GM21367 (cell line): Measurements from ENCODE around the gene MCMBP.
"Not testable (repeated sequence)": the region's sequence is repeated elsewhere in the genome, so short reads cannot be mapped to it uniquely, and the experiment has no call there.

Experiments
- ATAC-seq: cut with Tn5 transposase; IDR thresholded peaks from one replicate; pipeline ENCODE4 v1.9.1; 2021; ENCODE audit not compliant: unreplicated experiment

The MCMBP gene

GRCh38 chr10:119883901-119884611 lies 11.4 kb upstream of the MCMBP start:
- not testable (repeated sequence) for ATAC-seq

GRCh38 chr10:119878524-119878923 lies 5.9 kb upstream of the MCMBP start:
- ATAC-seq = no peak

GRCh38 chr10:119872860-119873681 lies 428 bp upstream of the MCMBP start:
- peak; percentile 87 for ATAC-seq

- ATAC-seq = peak; percentile 26
These were observed 598 bp downstream of the MCMBP start for GRCh38 chr10:119871881-119872609.

GRCh38 chr10:119869398-119869797 lies 3.2 kb downstream of the MCMBP start:
- not testable (repeated sequence) for ATAC-seq

- ATAC-seq = no peak
These were observed 5.3 kb downstream of the MCMBP start for GRCh38 chr10:119867317-119867716.

- ATAC-seq = no peak
These were observed 6.9 kb downstream of the MCMBP start for GRCh38 chr10:119865699-119866240.

GRCh38 chr10:119863951-119864565 lies 8.6 kb downstream of the MCMBP start:
- no peak for ATAC-seq

GRCh38 chr10:119862524-119862923 lies 10.1 kb downstream of the MCMBP start:
- ATAC-seq = no peak

- ATAC-seq = no peak
These were observed 11.6 kb downstream of the MCMBP start for GRCh38 chr10:119860866-119861607.

GRCh38 chr10:119859420-119860258 lies 13.0 kb downstream of the MCMBP start:
- ATAC-seq = no peak

GRCh38 chr10:119858063-119858462 lies 14.6 kb downstream of the MCMBP start:
- no peak for ATAC-seq

- no peak for ATAC-seq
These were observed 19.1 kb downstream of the MCMBP start for GRCh38 chr10:119853574-119853973.

- ATAC-seq = no peak
These were observed 19.8 kb downstream of the MCMBP start for GRCh38 chr10:119852822-119853221.

GRCh38 chr10:119852277-119852676 lies 20.4 kb downstream of the MCMBP start:
- no peak for ATAC-seq

- ATAC-seq = no peak
These were observed 22.7 kb downstream of the MCMBP start for GRCh38 chr10:119849944-119850343.

- no peak for ATAC-seq
These were observed 23.4 kb downstream of the MCMBP start for GRCh38 chr10:119849031-119849789.

- ATAC-seq = no peak
These were observed 27.0 kb downstream of the MCMBP start for GRCh38 chr10:119845656-119846055.

GRCh38 chr10:119834188-119834587 lies 38.5 kb downstream of the MCMBP start:
- ATAC-seq = no peak
